GM19193 (cell line): ENCODE results near the gene IPPK.

Source experiments
- POLR2A ChIP-seq: IDR thresholded peaks from 4 replicates; pipeline ENCODE4 v1.6.1; 2011; ENCODE audit not compliant: insufficient read depth, insufficient read length; ENCODE audit errors: extremely low read depth

The IPPK gene

DNA sequence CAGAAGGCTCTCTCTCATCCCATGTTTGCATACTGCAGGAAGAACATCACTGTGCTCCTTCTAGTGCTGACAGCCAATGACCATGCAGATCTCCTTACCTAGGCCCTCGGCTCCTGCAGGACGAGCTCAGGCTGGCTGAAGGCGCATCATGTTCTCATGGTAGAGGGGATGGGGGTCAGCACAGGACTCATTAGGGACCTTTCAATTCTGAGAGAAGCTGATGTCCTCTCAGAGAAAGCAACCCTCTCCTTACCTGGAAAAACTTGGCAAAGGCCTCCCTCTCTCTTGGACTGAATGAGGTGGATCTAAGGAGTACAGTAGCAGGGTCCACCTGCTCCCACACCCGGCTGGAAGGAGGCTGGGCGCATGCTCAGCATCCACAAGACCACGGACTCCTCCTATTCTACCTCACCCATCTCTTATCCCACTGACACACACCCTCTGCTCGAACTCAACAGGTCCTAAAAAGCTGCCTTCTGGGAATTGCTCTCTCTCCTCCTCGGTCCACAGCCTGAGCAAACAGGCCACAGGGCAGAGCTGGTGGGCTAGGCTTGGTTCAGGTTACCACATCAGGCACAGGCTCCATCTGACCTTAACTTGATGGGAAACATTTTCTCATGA is 2.9 kb downstream of the IPPK start:
- TF ChIP-seq POLR2A: no peak

DNA sequence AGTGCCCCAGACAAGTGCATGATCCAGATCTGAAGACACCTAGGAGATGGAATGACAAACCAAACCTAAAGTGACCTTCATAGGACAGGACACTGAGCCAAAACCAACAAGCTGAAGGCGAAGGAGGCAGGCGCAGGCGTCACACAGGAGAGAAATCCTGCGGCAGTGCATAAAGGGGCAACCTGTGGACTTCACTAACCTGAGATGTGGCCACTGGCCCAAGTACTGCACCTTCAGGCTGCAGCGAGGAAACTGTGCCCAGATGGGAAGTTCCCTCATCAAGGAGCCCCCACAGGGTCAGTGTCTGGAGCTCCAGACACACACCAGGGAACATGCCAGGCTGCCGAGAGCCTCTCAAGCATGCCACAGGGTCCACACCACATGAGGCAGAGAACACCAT is 3.7 kb downstream of the IPPK start:
- no peak for TF ChIP-seq POLR2A

DNA sequence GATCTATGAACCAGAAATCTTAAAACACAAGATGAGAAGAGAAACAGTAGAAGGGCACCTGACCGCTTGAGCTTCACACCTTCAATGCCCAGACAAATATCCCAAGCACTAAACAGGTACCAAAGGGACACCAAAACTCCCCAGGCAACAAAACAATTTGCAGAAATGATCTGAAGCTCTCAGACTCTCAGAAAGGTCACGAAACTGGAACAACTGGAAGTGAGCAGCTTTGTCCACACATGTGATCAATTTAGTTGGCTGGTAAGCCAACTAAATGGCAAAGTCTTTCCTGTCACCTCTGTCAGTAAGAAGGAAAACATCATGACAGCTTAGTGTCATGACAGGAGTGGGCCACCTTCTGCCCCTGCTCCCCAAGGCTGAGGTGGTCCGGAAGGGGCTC is 4.1 kb downstream of the IPPK start:
- no peak for TF ChIP-seq POLR2A

DNA sequence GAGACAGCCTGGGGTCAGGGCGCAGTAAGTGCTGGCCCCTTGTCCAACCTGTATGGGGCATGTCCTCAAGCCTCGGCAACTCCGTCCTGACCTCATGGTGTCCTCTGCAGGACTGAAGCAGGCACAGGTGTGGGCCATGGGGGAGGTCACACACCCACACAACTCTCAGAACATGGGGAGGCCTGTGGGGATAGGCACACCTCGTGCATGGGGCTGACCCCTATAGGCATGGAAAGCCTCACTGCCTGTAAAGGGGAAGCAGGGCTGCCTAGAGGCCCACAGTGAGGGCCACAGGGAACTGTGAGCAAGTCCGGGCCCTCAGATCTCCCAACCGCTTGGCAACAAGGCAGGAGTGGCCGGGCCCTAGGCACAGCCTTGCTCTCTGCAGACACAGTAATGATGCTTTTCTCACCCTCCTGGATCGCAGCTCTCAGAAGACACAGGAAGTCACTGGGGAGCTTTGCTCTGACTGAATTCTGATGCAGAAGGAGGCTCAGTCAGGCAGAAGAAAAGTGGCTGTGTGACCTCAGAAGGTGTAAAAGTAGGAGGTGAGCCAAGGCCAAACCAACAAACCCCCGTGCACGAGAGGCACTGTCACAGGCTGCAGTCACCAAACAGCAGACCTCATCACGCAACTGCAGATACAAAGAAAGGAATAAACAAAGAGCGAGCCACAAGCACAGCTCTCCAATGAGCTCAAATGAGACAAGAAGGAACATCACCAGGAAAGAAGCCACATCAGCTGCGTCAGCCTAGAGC is 5.4 kb downstream of the IPPK start:
- TF ChIP-seq POLR2A: no peak

DNA sequence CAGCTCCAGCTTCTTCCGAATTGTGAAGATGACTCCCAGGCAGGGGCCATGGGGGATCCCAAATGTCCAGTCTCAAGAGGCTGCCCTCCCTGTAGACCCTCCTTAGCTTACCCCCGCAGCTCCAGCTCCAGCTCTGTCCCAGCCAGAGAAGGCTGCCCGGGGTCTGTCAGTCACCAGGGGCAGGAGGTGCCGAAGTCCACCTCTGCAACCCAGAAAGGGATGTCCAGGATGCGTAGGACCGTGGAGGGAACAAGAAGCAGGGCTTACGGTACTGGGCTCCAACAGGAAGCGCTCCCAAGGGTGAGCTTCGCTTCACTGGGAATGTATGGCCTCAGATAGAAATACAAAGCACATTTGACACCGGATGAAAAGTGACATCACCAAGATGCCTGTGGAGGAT is 6.0 kb downstream of the IPPK start:
- TF ChIP-seq POLR2A: no peak

DNA sequence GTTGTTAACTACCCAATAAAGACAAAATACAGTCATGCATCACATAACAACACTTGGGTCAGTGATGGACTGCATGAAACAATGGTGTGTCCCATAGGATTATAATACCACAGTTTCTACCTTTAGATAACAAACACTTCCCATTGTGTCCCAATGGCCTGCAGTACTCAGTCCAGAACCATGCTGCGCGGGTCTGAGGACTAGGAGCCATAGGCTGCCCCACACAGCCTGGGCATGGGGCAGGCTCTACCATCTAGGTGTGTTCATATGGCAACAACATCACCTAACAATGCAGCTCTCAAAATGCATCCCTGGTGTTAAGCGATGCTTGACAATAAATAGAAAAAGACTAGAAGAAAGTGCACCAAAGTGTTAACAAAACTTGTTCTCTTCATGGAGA is 6.8 kb downstream of the IPPK start:
- no peak for TF ChIP-seq POLR2A

DNA sequence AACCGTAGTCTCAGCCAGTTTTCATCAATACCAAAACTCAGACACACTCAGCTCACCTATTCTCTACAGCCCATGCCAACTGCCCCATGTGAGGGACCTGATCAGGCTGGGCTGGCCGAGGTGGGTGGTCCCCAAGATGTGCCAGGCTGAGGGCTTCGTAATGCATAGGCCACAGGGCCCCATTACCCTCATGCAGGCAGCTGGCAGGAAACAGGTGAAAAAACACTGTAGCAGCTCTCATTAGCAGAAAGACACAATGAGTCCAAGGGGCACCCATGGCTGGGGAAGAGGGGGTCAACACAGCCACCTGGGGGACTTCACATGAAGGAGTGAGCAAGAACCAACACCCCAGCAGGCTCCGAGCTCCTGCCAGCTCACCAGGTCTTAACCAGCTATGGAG is 8.2 kb downstream of the IPPK start:
- no peak for TF ChIP-seq POLR2A

DNA sequence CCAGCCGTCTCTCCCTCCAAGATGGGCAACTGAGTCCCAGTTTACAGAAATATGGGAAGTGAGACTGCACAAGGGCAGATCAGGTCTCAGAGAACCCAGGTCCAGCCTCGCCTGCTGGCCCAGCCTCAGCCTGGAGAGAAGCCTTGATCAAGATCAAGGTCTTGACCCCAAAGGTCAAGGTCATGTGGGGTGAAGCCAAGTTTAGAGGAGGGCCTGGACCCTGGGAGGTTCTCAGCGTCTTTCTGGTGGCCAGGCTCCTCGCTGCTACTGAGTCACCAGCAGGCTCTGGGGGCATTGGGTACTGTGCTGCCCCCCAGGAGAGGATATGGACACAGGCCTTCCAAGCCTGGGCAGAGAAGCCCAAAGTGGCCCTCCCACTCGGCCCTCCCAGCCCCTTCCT is 8.8 kb downstream of the IPPK start:
- no peak for TF ChIP-seq POLR2A

DNA sequence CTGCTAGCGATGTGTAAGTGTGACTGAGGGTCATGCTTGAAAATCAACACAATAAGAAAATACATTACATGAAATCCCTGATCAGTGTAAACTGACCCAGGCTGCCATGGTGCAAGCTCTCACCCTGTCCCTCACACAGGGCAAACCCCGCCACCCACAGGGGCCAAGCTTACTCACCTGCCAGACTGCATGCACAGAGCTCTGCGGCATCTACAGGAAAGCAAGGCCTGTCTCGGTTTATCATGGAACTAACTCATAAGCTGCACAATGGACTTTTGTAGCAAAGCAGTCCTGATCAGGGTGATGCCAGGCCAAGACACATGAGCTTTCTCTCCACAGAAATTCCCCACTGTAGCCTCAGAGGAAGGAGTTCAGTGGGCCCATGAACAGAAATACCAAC is 9.7 kb downstream of the IPPK start:
- no peak for TF ChIP-seq POLR2A

DNA sequence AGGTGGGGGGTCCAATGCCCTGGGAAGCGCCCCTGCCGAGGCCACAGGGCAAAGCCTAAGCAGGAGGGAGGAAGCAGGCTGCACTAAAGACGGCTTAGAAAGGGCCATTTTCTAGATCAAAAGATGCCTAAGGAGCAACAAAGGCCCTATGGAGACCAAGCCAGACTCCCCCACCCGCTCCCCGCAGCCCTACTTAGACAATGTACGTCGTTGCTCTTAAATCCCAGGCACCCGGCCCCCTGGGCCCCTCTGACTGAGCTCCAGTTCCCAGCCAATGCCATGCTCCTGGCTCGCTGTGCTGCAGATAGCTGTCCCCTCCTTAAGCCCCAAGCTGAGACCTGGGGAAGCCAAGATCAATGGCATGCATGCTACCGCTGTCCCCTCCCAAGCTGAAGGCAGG is 10.3 kb downstream of the IPPK start:
- TF ChIP-seq POLR2A: no peak

DNA sequence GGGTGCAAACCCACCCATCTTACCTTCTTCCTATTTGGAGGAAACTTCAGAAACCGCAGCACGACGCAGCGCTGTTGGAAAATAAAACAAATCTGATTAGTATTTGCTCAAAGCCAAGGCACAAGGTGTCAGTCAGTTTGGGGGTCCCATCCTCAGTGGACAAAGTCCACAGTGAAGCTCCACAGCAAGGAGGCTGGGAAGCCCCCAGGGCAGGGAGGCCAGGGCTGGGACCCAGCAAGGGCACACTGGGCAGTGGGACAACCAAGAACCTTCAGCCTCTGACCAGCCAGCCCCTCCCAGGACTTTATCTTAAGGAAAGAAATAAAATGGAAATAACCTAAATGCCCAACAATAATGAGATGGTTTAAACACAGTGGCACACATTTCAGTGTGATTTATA is 11.3 kb downstream of the IPPK start:
- TF ChIP-seq POLR2A: no peak

DNA sequence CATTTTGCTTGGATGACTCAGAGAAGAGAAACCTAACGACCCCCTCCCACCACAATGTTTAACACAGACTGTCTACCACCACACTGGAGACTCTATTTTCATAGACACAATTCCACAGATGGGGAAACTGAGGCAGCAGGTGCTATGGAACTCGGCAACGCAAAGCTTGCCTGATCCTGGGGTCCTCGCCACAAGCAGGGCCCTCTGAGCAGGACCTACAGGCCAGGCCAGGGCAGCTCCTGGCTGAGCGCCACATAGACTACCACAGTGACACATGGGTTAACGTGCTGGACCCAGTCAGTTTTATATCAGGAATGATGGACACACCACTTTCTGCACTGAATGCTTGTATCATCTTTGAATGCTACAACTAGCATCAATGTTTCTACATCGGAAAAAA is 11.8 kb downstream of the IPPK start:
- TF ChIP-seq POLR2A: no peak

DNA sequence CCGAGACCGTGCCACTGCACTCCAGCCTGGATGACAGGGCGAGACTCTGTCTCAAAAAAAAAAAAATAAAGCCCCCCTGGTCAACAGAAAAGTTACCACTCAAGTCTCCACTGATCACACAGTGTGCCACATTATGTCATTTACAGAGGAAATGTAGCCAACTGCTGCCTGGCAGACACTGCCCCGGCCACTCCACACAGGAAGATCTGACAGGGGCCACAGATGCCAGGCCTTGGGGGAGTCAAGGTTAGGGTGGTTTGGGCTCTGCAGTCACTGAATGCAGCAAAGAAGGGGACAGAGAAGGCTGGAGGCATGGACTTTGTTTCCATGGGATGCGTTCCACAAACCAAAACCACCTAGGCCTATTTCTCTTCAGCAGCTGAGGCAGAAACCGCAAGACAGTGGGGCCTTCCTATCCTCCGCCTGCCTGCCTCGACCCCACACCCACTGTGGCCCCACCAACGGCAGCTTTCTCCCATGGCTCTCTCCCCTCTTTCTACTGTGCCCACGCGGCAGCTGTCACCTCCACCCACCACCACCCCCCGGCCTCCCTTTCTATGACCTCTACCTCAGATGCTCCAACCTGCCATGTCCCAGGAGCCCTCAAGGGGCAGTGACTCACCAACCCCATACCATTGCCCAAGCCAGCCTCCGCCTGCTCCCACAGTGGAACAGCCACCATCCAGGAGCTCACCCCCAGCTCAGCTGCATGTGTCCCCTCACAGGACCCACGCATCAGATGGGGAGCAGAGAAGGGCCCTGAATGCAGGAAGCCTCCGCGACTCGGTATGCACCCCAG is 12.4 kb downstream of the IPPK start:
- no peak for TF ChIP-seq POLR2A

DNA sequence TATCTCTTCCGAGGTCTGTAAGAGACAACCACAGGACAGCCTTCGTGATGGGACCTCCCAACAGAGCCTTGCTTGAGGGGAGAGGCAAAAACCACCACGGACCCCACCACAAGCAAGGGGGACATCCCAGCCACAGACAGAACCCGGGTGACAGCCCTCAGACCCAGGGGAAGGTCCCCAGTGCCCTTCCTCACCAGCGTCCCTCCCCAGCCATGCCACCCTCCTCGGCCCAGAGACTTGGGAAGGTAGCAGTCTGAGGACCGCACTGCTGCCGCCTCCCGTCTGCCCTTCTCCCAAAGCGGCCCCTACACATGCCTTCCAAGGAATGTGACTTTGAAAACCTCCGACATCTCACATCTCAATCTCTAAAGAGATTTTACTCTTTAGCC is 13.4 kb downstream of the IPPK start:
- no peak for TF ChIP-seq POLR2A

DNA sequence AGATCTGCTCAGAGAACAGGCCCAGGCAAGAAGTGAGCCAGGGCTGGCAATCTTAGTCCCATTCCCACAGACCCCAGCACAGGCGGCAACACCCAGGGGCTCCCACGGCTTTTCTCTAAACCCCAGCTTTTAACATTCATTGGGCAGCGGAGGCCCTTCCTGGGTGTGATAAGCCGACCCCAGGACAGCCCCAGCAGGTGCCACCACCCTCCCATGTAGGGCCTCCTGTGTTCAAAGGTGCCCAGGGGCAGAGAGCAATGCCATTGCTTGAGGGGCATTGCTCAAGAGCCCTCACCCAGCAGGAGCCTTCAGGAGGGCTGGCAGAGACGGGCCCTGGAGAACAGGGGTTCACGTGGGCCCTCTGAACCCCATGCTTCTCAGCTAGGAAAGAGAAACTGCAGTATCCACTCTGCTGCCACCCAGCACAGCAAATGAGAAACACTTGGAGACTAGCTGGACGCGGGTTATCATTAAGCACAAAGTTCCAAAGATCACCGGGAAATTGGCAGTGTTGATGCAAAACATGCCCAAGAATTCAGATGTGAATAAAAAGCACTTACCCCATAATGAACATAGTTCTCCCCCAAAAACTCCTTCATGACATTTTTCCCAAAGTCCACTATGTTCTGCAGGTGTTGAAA is 13.9 kb downstream of the IPPK start:
- TF ChIP-seq POLR2A: no peak
